T-cell (primary cell): ENCODE results near the gene SERTAD2. TPM values are rescaled to one million over a fixed set of nuclear protein-coding genes. Genes with fewer than 3 reads are reported as not detected.

ENCODE experiments used
- ATAC-seq, 4 experiments: fragments of 200-7000 bp in 3 of 4; fragments of 150-1000 bp in 1 of 4; cut with Tn5 transposase; replicated peaks in 1 of 4; 1 replicate in 3 of 4; 2 replicates in 1 of 4; pipeline ENCODE4 v1.10.0; 2021; ENCODE audit warnings: moderate library complexity in 3 of 4, mild to moderate bottlenecking in 2 of 4, moderate number of reproducible peaks in 1 of 4
- CTCF ChIA-PET, 2 donors: fragments of 300-600 bp; sonication (Branson Sonifier 250); formaldehyde crosslinking; loops; one replicate each; lab custom pipeline; 2022; ENCODE audit warnings: antibody characterized with exemption in 2 of 2; lab: Charles Lee
- POLR2A ChIA-PET, 2 donors: fragments of 300-600 bp; sonication (Branson Sonifier 250); formaldehyde crosslinking; loops; one replicate each; lab custom pipeline; 2022; ENCODE audit warnings: antibody characterized with exemption in 2 of 2; lab: Charles Lee
- DNase-seq, 35 experiments: peaks; one replicate each; pipeline versions ENCODE4 v3.0.0 to v3.0.0-alpha.2; 2013 to 2023
- H3K27ac ChIP-seq: one replicate; pipeline ENCODE4 v1.5.1; 2013; ENCODE audit warnings: low read length
- H3K27me3 ChIP-seq, 2 experiments: replicated peaks in 1 of 2; 1 replicate in 1 of 2; 2 replicates in 1 of 2; pipeline versions ENCODE4 v1.6.1 to v1.7.0; 2013; ENCODE audit warnings: low read length in 1 of 2, mixed read lengths in 1 of 2; ENCODE audit not compliant: control insufficient read depth in 2 of 2, insufficient read depth in 2 of 2; ENCODE audit errors: extremely low read depth in 1 of 2
- H3K36me3 ChIP-seq, 2 donors: 1 replicate in 1 of 2; 2 replicates in 1 of 2; pipeline versions ENCODE4 v1.6.1 to v1.7.0; 2013; ENCODE audit warnings: low read length in 1 of 2; ENCODE audit not compliant: control insufficient read depth in 2 of 2, insufficient read depth in 1 of 2; ENCODE audit errors: extremely low read depth in 1 of 2
- H3K4me1 ChIP-seq, 2 experiments: 1 replicate in 1 of 2; 2 replicates in 1 of 2; pipeline versions ENCODE4 v1.6.1 to v1.7.0; 2013; ENCODE audit warnings: low read length in 2 of 2, mixed read lengths in 1 of 2; ENCODE audit not compliant: insufficient read depth in 2 of 2, control insufficient read depth in 1 of 2; ENCODE audit errors: extremely low read depth in 1 of 2
- H3K4me3 ChIP-seq, 2 donors: 1 replicate in 1 of 2; 2 replicates in 1 of 2; pipeline versions ENCODE4 v1.5.1 to v1.7.0; 2013; ENCODE audit warnings: mild to moderate bottlenecking in 2 of 2, low read length in 1 of 2, moderate library complexity in 1 of 2; ENCODE audit not compliant: control insufficient read depth in 1 of 2; ENCODE audit errors: extremely low read depth in 1 of 2
- H3K9me3 ChIP-seq: 2 replicates; pipeline ENCODE4 v1.7.0; 2013
- H3K27ac Mint-ChIP-seq, 2 donors: one replicate each; pipeline ENCODE4 v1.8.0; 2020 to 2021; ENCODE audit warnings: mild to moderate bottlenecking in 2 of 2, mixed read lengths in 2 of 2
- H3K27me3 Mint-ChIP-seq, 2 donors: one replicate each; pipeline ENCODE4 v1.8.0; 2021 to 2022; ENCODE audit warnings: mixed read lengths in 2 of 2
- H3K36me3 Mint-ChIP-seq: one replicate; pipeline ENCODE4 v1.8.0; 2021; ENCODE audit warnings: mixed read lengths
- H3K4me1 Mint-ChIP-seq, 3 donors: one replicate each; pipeline ENCODE4 v1.8.0; 2020 to 2022; ENCODE audit warnings: mixed read lengths in 3 of 3, mild to moderate bottlenecking in 1 of 3
- H3K4me3 Mint-ChIP-seq, 3 donors: one replicate each; pipeline ENCODE4 v1.8.0; 2020 to 2022; ENCODE audit warnings: mild to moderate bottlenecking in 3 of 3, mixed read lengths in 3 of 3, moderate library complexity in 3 of 3
- H3K9me3 Mint-ChIP-seq, 3 donors: one replicate each; pipeline ENCODE4 v1.8.0; 2020 to 2022; ENCODE audit warnings: mixed read lengths in 3 of 3
- WGBS: methylation state at CpG from one replicate; pipeline ENCODE4 v1.1.5; 2013; ENCODE audit warnings: missing lambda C conversion rate; ENCODE audit not compliant: insufficient coverage; 5-methylcytosine and 5-hydroxymethylcytosine counted together
- total RNA-seq, 35 experiments: library from RNA in 6 of 35; stranded (reverse) in 6 of 35; fragments of 120-200 nt in 1 of 35; gene quantifications; one replicate each; pipeline versions ENCODE4 v1.2.1 to v1.2.4 and lab custom pipeline; 2013 to 2026

SERTAD2 gene
- total RNA-seq, 5 donors from 2014 or later (not counting 1 experiment from before 2014, with no cell fraction given): 22.8 to 39.7 (median 27.4) TPM

- ChIA-PET POLR2A (no interaction called here), CTCF (no interaction called here)
- no peaks in the 10 kb centered on the region for H3K9me3 ChIP-seq
- peak in 1 of 35 experiments; percentile 3 for DNase-seq
- H3K9me3 Mint-ChIP-seq: no peaks in the 10 kb centered on the region
- H3K4me3 ChIP-seq: no peak overlapping the region
- no peak overlapping the region for H3K4me3 Mint-ChIP-seq
- no peaks in the 10 kb centered on the region for H3K4me1 Mint-ChIP-seq
- H3K27me3 ChIP-seq: peaks cover 0 to 8% of the 10 kb centered on the region in 2 experiments
- ATAC-seq: no peak
- 75% methylated on average over 10 of the region's 13 CpGs for WGBS
- no peaks in the 10 kb centered on the region for H3K36me3 ChIP-seq
- H3K27ac ChIP-seq: no peak overlapping the region
- no peak overlapping the region for H3K27ac Mint-ChIP-seq
- no peaks in the 10 kb centered on the region for H3K4me1 ChIP-seq
- no peaks in the 10 kb centered on the region for H3K36me3 Mint-ChIP-seq
- no peaks in the 10 kb centered on the region for H3K27me3 Mint-ChIP-seq
These were observed 31.1 kb downstream of the SERTAD2 start for GRCh38 chr2:64622443-64623241.

GRCh38 chr2:64620661-64621060 is 33.1 kb downstream of the SERTAD2 start:
- H3K9me3 ChIP-seq: no peaks in the 10 kb centered on the region
- no peak overlapping the region for H3K4me3 ChIP-seq
- ChIA-PET POLR2A (no interaction called here), CTCF (no interaction called here)
- Mint-ChIP-seq H3K27ac (no peak overlapping the region), H3K36me3 (no peaks in the 10 kb centered on the region), H3K27me3 (no peaks in the 10 kb centered on the region), H3K4me3 (no peak overlapping the region), H3K4me1 (no peaks in the 10 kb centered on the region), H3K9me3 (no peaks in the 10 kb centered on the region)
- H3K27me3 ChIP-seq: peaks cover 0 to 12% of the 10 kb centered on the region in 2 experiments
- no peaks in the 10 kb centered on the region for H3K36me3 ChIP-seq
- no peaks in the 10 kb centered on the region for H3K4me1 ChIP-seq
- ATAC-seq (no peak), DNase-seq (no peak)
- no peak overlapping the region for H3K27ac ChIP-seq
- no CpG with 5 or more reads among the region's 4 CpGs for WGBS

DNA sequence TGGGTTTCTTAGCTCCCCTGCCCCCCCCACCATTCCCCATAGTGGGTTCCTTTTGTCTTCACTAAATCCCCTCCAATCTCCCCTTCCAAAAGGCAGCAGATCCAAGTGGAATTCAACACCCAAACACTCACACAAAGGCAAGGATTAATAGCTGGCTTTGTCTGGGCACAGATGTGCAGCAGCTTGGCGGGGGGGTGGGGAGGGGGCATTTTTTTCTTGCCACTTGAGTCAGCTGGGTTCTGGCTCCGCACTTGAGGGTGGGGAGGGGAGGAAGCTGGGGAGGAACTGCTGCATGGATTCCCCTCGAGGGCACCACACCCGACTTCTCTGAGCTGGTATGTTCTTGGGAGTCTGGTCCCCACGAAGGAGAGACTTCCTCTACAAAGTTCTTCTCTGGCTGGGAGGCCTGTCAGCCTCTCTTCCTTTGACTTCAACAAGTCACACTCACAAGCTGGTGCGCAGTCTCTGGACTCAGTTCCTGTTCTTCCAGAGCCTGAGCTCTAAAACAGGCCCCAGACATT is 36.0 kb downstream of the SERTAD2 start:
- Mint-ChIP-seq H3K27ac (no peak overlapping the region), H3K9me3 (no peaks in the 10 kb centered on the region), H3K36me3 (no peaks in the 10 kb centered on the region), H3K4me1 (no peaks in the 10 kb centered on the region), H3K4me3 (no peak overlapping the region), H3K27me3 (no peaks in the 10 kb centered on the region)
- ChIA-PET POLR2A (interaction anchor here in 1 of 2 donors (0.8 kb wide), 1 partner anchor 14 kb away, joined by 6 read pairs; no protein-coding TSS in a partner anchor), CTCF (interaction anchor here (0.5 to 1.3 kb wide), 6 partner anchors 9 to 296 kb away, joined by 3 to 5 read pairs (median 4); no protein-coding TSS in a partner anchor)
- Histone ChIP-seq H3K36me3 (no peaks in the 10 kb centered on the region), H3K27ac (no peak overlapping the region), H3K27me3 (peaks cover 0 to 12% of the 10 kb centered on the region in 2 experiments), H3K4me1 (no peaks in the 10 kb centered on the region), H3K9me3 (no peaks in the 10 kb centered on the region), H3K4me3 (no peak overlapping the region)
- no peak for ATAC-seq
- whole genome bisulfite sequencing: 20% methylated on average over 1 of the region's 6 CpGs
- DNase-seq: peak in 1 of 35 experiments; percentile 4

DNA sequence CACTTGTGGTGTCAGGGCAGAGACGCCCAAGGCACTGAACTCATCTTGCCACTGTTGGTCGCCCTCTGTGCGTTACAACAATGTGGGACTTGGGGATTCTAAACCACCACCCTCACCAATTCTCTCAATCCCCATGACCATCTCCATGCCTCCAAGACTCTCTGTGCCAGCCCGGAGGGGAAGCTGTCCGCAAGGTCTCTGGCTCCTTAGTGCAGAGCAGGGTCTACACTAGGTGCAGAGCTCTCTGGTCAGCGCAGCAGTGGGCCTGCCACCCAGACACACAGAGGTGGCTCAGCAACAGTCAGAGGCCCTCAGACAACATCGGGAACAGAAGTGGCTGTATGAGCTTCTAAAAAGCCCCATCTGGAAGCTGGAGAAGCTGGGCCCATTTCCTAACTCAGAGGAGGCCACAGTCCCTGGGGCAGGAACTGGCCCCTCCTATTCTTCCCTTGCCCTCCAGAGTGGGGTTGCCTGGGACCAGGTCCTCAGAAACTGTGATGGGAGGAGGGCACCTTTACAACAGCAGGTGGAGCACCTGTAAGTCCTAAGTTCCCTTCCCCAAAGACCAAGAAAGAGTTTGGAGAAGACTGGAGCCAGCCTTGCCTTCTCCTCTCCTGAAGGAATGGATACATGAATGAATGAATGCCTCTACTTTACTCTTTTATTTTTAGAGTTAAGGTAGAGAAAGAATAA is 37.7 kb downstream of the SERTAD2 start:
- Mint-ChIP-seq H3K4me1 (no peaks in the 10 kb centered on the region), H3K27ac (no peak overlapping the region), H3K4me3 (no peak overlapping the region), H3K27me3 (no peaks in the 10 kb centered on the region), H3K9me3 (no peaks in the 10 kb centered on the region), H3K36me3 (no peaks in the 10 kb centered on the region)
- CTCF ChIA-PET: interaction anchor here (0.5 to 0.9 kb wide), 3 partner anchors 8 to 16 kb away, joined by 3 to 4 read pairs (median 4); no protein-coding TSS in a partner anchor
- DNase-seq: peak in 1 of 35 experiments; percentile 2
- 96% methylated on average over 7 of the region's 7 CpGs for WGBS
- peaks cover 0 to 7% of the 10 kb centered on the region in 2 experiments for H3K27me3 ChIP-seq
- H3K4me3 ChIP-seq: no peak overlapping the region
- no peak overlapping the region for H3K27ac ChIP-seq
- no peaks in the 10 kb centered on the region for H3K4me1 ChIP-seq
- POLR2A ChIA-PET: interaction anchor here in 1 of 2 donors (0.8 kb wide), 1 partner anchor 12 kb away, joined by 3 read pairs; no protein-coding TSS in a partner anchor
- no peaks in the 10 kb centered on the region for H3K9me3 ChIP-seq
- no peaks in the 10 kb centered on the region for H3K36me3 ChIP-seq
- ATAC-seq: no peak

GRCh38 chr2:64615192-64615763 is 38.4 kb downstream of the SERTAD2 start:
- ChIA-PET POLR2A (interaction anchor here (0.6 to 0.7 kb wide), 4 partner anchors 39 to 421 kb away, joined by 3 to 6 read pairs (median 4); partner anchors contain the start of gene SERTAD2 (in 1 of the 2)), CTCF (interaction anchor here in 1 of 2 donors (0.6 kb wide), 1 partner anchor 19 kb away, joined by 4 read pairs; no protein-coding TSS in a partner anchor)
- Mint-ChIP-seq H3K9me3 (no peaks in the 10 kb centered on the region), H3K4me1 (no peaks in the 10 kb centered on the region), H3K27me3 (no peaks in the 10 kb centered on the region), H3K36me3 (no peaks in the 10 kb centered on the region), H3K4me3 (no peak overlapping the region), H3K27ac (no peak overlapping the region)
- no peaks in the 10 kb centered on the region for H3K9me3 ChIP-seq
- H3K36me3 ChIP-seq: no peaks in the 10 kb centered on the region
- H3K27me3 ChIP-seq: peaks cover 0 to 7% of the 10 kb centered on the region in 2 experiments
- no peaks in the 10 kb centered on the region for H3K4me1 ChIP-seq
- no peak overlapping the region for H3K27ac ChIP-seq
- 90% methylated on average over 1 of the region's 6 CpGs for WGBS
- ATAC-seq: no peak
- no peak overlapping the region for H3K4me3 ChIP-seq
- no peak for DNase-seq

DNA sequence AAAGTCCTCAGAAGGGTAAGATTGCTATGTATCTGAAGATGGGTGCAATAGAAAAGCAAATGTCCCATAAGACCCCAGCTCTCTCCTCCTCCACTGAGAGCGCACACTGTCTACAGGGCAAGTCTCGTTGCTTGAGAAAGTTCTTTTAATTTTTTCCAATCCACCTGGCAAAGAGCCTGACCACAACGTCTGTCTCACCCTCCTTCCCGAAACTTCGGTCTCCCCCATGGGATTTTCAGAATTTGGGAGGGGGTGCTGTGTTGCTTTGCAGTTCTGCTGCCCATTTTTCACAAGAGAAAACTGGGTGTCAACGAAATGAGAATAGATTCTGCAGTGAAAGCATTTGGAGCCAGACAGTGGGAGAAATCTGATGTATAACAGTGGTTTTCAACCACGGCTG is 40.4 kb downstream of the SERTAD2 start:
- POLR2A ChIA-PET: no interaction called here
- no peaks in the 10 kb centered on the region for H3K36me3 Mint-ChIP-seq

More for the DNA sequence above, 40.4 kb downstream of the SERTAD2 start:
- Histone ChIP-seq H3K4me1 (peaks cover 0 to 13% of the 10 kb centered on the region in 2 experiments), H3K9me3 (no peaks in the 10 kb centered on the region), H3K27me3 (peaks cover 0 to 11% of the 10 kb centered on the region in 2 experiments), H3K36me3 (no peaks in the 10 kb centered on the region), H3K27ac (no peak overlapping the region), H3K4me3 (no peak overlapping the region)
- Mint-ChIP-seq H3K9me3 (no peaks in the 10 kb centered on the region), H3K4me3 (no peak overlapping the region), H3K4me1 (peaks cover 0 to 10% (median 2%) of the 10 kb centered on the region in 3 donors), H3K27ac (no peak overlapping the region), H3K27me3 (no peaks in the 10 kb centered on the region)
- CTCF ChIA-PET: no interaction called here
- 82% methylated on average over 2 of the region's 7 CpGs for WGBS
- DNase-seq (no peak), ATAC-seq (no peak)
